GM12878 (cell line): ENCODE data around the gene BMPR1B. TPM values are rescaled to one million over a fixed set of nuclear protein-coding genes. Genes with fewer than 3 reads are reported as not detected.

Experiments
- ATAC-seq: fragments of 200-7000 bp; cut with Tn5 transposase; 3 replicates; pipeline ENCODE4 v1.9.1; 2020; ENCODE audit warnings: mild to moderate bottlenecking, moderate library complexity
- BruUV-seq: library from RNA; stranded (reverse); fragments of 400-500 nt; replicated peaks from 2 replicates; lab custom pipeline; 2021; lab: Mats Ljungman, UMichigan
- CTCF ChIA-PET: fragments of 300-600 bp; sonication (Branson Sonifier 250); formaldehyde crosslinking; extraction: SDS; loops from one replicate; lab custom pipeline; 2021; ENCODE audit warnings: inconsistent platforms; lab: Yijun Ruan, JAX
- POLR2A ChIA-PET: fragments of 350-600 bp; formaldehyde crosslinking; extraction: SDS; loops from one replicate; lab custom pipeline; 2021; ENCODE audit warnings: inconsistent platforms; lab: Charles Lee
- RAD21 ChIA-PET: fragments of 300-600 bp; sonication (Branson Sonifier 250); formaldehyde crosslinking; loops from one replicate; lab custom pipeline; 2023; ENCODE audit warnings: antibody characterized with exemption; ENCODE audit not compliant: unreplicated experiment; lab: Charles Lee
- SMC1A ChIA-PET: fragments of 300-600 bp; sonication (Branson Sonifier 250); formaldehyde crosslinking; loops from one replicate; lab custom pipeline; 2023; ENCODE audit not compliant: unreplicated experiment, uncharacterized antibody; lab: Charles Lee
- DNase-seq: peaks from one replicate; pipeline ENCODE4 v3.0.0-alpha.2; 2011; ENCODE audit warnings: low read depth, low spot score
- FAIRE-seq: peaks from 3 replicates; lab custom pipeline; 2011; peaks lifted over from hg19 to GRCh38; lab: Jason Lieb, UNC
- H2AFZ ChIP-seq: 2 replicates; pipeline ENCODE4 v1.6.0; 2011; ENCODE audit warnings: low read depth, low read length, control low read depth; ENCODE audit not compliant: control insufficient read depth
- H3K27ac ChIP-seq: 2 replicates; pipeline ENCODE4 v1.5.1; 2011; ENCODE audit warnings: control low read depth; ENCODE audit not compliant: control insufficient read depth, insufficient read depth
- H3K27me3 ChIP-seq, 2 experiments: replicated peaks in 1 of 2; 2 replicates each; pipeline versions ENCODE4 v1.6.0 to v1.6.1; 2011; ENCODE audit warnings: low read length in 1 of 2; ENCODE audit not compliant: control insufficient read depth in 2 of 2, insufficient read depth in 2 of 2
- H3K36me3 ChIP-seq, 2 experiments: 2 replicates each; pipeline ENCODE4 v1.5.1; 2011; ENCODE audit warnings: low read length in 1 of 2; ENCODE audit not compliant: control insufficient read depth in 2 of 2, insufficient read depth in 2 of 2
- H3K4me1 ChIP-seq: 2 replicates; pipeline ENCODE4 v1.6.1; 2011; ENCODE audit warnings: mild to moderate bottlenecking, low read length, moderate library complexity, mixed read lengths; ENCODE audit not compliant: control insufficient read depth, insufficient read depth
- H3K4me2 ChIP-seq: 2 replicates; pipeline ENCODE4 v1.6.0; 2011; ENCODE audit warnings: control low read depth; ENCODE audit not compliant: control insufficient read depth, insufficient read depth
- H3K4me3 ChIP-seq: fragments of 200-600 bp; sonication (generic); 2 replicates; pipeline ENCODE4 v1.5.1; 2016
- H3K79me2 ChIP-seq: 2 replicates; pipeline ENCODE4 v1.6.0; 2011; ENCODE audit warnings: low read length; ENCODE audit not compliant: control insufficient read depth, insufficient read depth
- H3K9ac ChIP-seq: 2 replicates; pipeline ENCODE4 v1.8.0; 2011; ENCODE audit warnings: low read length, control low read depth, mixed read lengths; ENCODE audit not compliant: control insufficient read depth, insufficient read depth
- H3K9me3 ChIP-seq: replicated peaks from 3 replicates; pipeline ENCODE4 v1.5.1; 2011; ENCODE audit warnings: mild to moderate bottlenecking, low read length; ENCODE audit not compliant: control insufficient read depth, insufficient read depth
- H4K20me1 ChIP-seq: 2 replicates; pipeline ENCODE4 v1.6.0; 2011; ENCODE audit not compliant: control insufficient read depth, insufficient read depth
- ATF3 ChIP-seq: IDR thresholded peaks from 2 replicates; pipeline ENCODE4 v1.6.1; 2011; ENCODE audit warnings: low read depth, mild to moderate bottlenecking, low read length, moderate library complexity, borderline replicate concordance; ENCODE audit errors: extremely low read depth
- CBX3 ChIP-seq: fragments of 200-600 bp; sonication (generic); IDR thresholded peaks from 2 replicates; pipeline ENCODE4 v1.6.1; 2016; ENCODE audit warnings: low read depth, borderline replicate concordance
- CEBPZ ChIP-seq: fragments of 150-350 bp; IDR thresholded peaks from 2 replicates; pipeline ENCODE4 v1.6.1; 2016; ENCODE audit warnings: low read depth, low read length
- HDAC2 ChIP-seq: fragments of 200-600 bp; sonication (generic); IDR thresholded peaks from 2 replicates; pipeline ENCODE4 v1.6.1; 2017
- KDM1A ChIP-seq: fragments of 200-600 bp; sonication (generic); IDR thresholded peaks from 2 replicates; pipeline ENCODE4 v1.6.1; 2016; ENCODE audit warnings: borderline replicate concordance
- NR2F1 ChIP-seq: fragments of 450-650 bp; conservative IDR thresholded peaks from 2 replicates; pipeline ENCODE4 v1.6.1; 2017; ENCODE audit warnings: mild to moderate bottlenecking
- RCOR1 ChIP-seq: conservative IDR thresholded peaks from 2 replicates; pipeline ENCODE4 v1.6.1; 2012; ENCODE audit warnings: low read depth, low read length, improper control_type of control experiment
- TAF1 ChIP-seq: IDR thresholded peaks from 2 replicates; pipeline ENCODE4 v1.6.1; 2011; ENCODE audit warnings: mild to moderate bottlenecking, low read depth, low read length, borderline replicate concordance
- ZNF217 ChIP-seq: fragments of 450-650 bp; IDR thresholded peaks from 2 replicates; pipeline ENCODE4 v1.6.1; 2017; ENCODE audit warnings: antibody characterized with exemption, mild to moderate bottlenecking
- whole genome bisulfite sequencing: methylation state at CpG from one replicate; pipeline ENCODE4 v1.1.6; 2016; ENCODE audit warnings: low lambda C conversion rate; ENCODE audit not compliant: insufficient replicate concordance, insufficient coverage; ENCODE audit errors: missing lambda C conversion rate; 5-methylcytosine and 5-hydroxymethylcytosine counted together
- in situ Hi-C: fragments of 300-500 bp; cut with MboI; formaldehyde crosslinking; loops from 9 replicates; pipeline ENCODE4 v1.14.3; 2018; ENCODE audit warnings: mixed read lengths
- intact Hi-C: fragments of 100-400 bp; cut with micrococcal nuclease; formaldehyde crosslinking; loops from one replicate; pipeline ENCODE4 v1.14.2; 2022; ENCODE audit not compliant: unreplicated experiment
- polyA plus RNA-seq, 11 experiments: library from polyadenylated mRNA; depleted of rRNA in 4 of 11; unstranded in 6 of 11; stranded (reverse) in 5 of 11; fragments of >200 nt; fragmentation: Nextera tagmentation in 4 of 11; fragmentation: Illumina TruSeq in 1 of 11; extraction: Ambion mirVana in 4 of 11; extraction: Trizol in 1 of 11; gene quantifications; 1 replicate in 1 of 11; 2 replicates in 10 of 11; pipeline versions ENCODE4 v1.2.1 to v1.2.3, GENCODE V29; 2011 to 2016; ENCODE audit warnings: inconsistent platforms in 2 of 11, missing spikeins in 2 of 11, low read depth in 1 of 11
- total RNA-seq, 4 experiments: library from RNA; depleted of rRNA in 3 of 4; stranded (reverse); fragments of >200 nt in 3 of 4; fragmentation: Illumina TruSeq in 1 of 4; extraction: Trizol in 1 of 4; gene quantifications; 2 replicates each; pipeline versions ENCODE4 v1.2.1 to v1.2.3, GENCODE V29; 2013 to 2021

Gene BMPR1B
- total and polyA plus RNA-seq, 10 of the 15 experiments (the other 5 are each of a cell fraction or from before 2014, with no cell fraction given) = not detected

GRCh38 chr4:94912606-94913005, 154.9 kb downstream of the BMPR1B start (continued):
- no peak for TF ChIP-seq CEBPZ
- TF ChIP-seq ATF3 = no peak
- no peak for TF ChIP-seq HDAC2
- no peak for TF ChIP-seq NR2F1
- no peak for TF ChIP-seq CBX3
- TF ChIP-seq ZNF217 = no peak
- TF ChIP-seq KDM1A = no peak

GRCh38 chr4:94913316-94913715, 155.6 kb downstream of the BMPR1B start:
- Histone ChIP-seq H3K4me2 (no peak overlapping the region), H3K4me3 (no peak overlapping the region), H3K36me3 (no peaks in the 10 kb centered on the region), H3K79me2 (no peaks in the 10 kb centered on the region), H3K27me3 (no peaks in the 10 kb centered on the region), H3K9ac (no peak overlapping the region), H3K4me1 (no peaks in the 10 kb centered on the region), H3K9me3 (no peaks in the 10 kb centered on the region), H3K27ac (no peak overlapping the region), H4K20me1 (no peaks in the 10 kb centered on the region), H2AFZ (no peak overlapping the region)
- ChIA-PET SMC1A (interaction anchor here (0.9 kb wide), 3 partner anchors 17 to 292 kb away, joined by 4 read pairs; no protein-coding TSS in a partner anchor), POLR2A (no interaction called here), CTCF (interaction anchor here (1.2 kb wide), 1 partner anchor 291 kb away, joined by 3 read pairs; no protein-coding TSS in a partner anchor), RAD21 (no interaction called here)
- WGBS = 31% methylated on average over 1 of the region's 1 CpG
- FAIRE-seq = no peak
- DNase-seq = no peak
- in situ Hi-C loops = no loop called here
- no TSS peak for BruUV-seq
- TF ChIP-seq TAF1 (no peak), RCOR1 (no peak)
- peak; percentile 47 for ATAC-seq
- intact Hi-C loops = no loop called here
